ENCODE results near the gene CYGB. TPM values are rescaled to one million over a fixed set of nuclear protein-coding genes. Genes with fewer than 3 reads are reported as not detected.

The CYGB gene
- polyA plus RNA-seq, 1 donor (not counting 4 experiments of a cell fraction or from before 2014, with no cell fraction given): 10.3 TPM

DNA sequence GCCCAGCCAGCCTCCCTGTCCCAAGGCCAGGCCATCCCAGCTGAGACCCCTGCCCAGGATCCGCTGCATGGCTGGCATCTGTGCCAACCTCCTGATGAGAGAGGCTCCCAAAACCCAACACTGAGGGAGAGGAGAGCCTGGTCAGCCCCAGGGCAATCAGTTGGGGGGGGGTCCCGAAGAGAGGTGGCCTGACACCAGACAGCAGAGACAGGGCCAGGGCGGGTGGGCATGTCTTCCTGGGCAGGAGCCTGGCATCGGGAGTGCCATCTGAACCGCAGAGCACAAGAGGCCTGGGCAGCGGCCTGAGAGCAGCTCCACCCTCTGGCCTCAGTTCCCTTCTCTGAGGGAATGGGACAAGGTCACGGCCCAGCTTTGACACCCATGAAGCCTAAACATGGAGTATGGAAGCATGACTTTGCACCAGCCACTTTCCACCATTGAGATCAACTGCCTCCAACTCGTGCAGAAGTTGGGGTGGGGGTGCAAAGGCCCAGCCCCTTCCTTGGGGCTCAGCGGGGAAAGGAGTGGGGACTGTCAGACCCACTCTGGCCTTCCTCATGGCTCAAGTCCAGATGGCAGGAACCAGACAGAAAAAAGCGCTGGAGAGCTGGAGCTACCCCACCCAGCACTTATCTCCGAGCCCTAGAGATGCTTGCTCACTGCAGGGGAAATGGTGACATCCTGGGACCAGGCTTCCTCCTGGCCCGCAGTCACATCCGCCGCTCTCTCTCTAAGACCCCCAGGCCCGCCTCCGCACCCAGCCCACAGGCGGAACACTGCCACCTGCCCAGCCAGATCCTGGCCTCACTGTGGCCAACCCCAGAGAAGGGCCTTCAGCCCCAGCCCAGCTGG is 46.0 kb downstream of the CYGB start:
- TF ChIP-seq, protein P1, sequence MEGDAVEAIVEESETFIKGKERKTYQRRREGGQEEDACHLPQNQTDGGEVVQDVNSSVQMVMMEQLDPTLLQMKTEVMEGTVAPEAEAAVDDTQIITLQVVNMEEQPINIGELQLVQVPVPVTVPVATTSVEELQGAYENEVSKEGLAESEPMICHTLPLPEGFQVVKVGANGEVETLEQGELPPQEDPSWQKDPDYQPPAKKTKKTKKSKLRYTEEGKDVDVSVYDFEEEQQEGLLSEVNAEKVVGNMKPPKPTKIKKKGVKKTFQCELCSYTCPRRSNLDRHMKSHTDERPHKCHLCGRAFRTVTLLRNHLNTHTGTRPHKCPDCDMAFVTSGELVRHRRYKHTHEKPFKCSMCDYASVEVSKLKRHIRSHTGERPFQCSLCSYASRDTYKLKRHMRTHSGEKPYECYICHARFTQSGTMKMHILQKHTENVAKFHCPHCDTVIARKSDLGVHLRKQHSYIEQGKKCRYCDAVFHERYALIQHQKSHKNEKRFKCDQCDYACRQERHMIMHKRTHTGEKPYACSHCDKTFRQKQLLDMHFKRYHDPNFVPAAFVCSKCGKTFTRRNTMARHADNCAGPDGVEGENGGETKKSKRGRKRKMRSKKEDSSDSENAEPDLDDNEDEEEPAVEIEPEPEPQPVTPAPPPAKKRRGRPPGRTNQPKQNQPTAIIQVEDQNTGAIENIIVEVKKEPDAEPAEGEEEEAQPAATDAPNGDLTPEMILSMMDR (optimal IDR thresholded peaks at IDR 0.05 in 1 of 3, IDR thresholded peaks at IDR 0.05 in 1 of 3, conservative IDR thresholded peaks at IDR 0.05 in 1 of 3; ENCODE audit: extremely low read depth in 1 of 3, insufficient read depth in 2 of 3, low read length in 3 of 3): no peak
- TF ChIP-seq EZH2 (IDR thresholded peaks at IDR 0.05; ENCODE audit: low read length): no peak
- FAIRE-seq (no peak), DNase-seq (ENCODE audit: low read depth, low spot score) (no peak)
- Histone ChIP-seq H3K9ac (ENCODE audit: control insufficient read depth, extremely low read depth, insufficient read depth, low read length) (no peak overlapping the region), H3K79me2 (ENCODE audit: control insufficient read depth, insufficient read depth, low read length) (peaks cover 21% of the 10 kb centered on the region), H3K4me3 (ENCODE audit: control insufficient read depth in 2 of 3, extremely low read depth in 1 of 3, insufficient read depth in 2 of 3, low read depth in 1 of 3, low read length in 3 of 3) (no peak overlapping the region), H3K4me2 (ENCODE audit: control insufficient read depth, extremely low read depth, insufficient read depth, low read depth, low read length) (no peak overlapping the region), H3K4me1 (ENCODE audit: control insufficient read depth, extremely low read depth, insufficient read depth, low read length) (peaks cover 26% of the 10 kb centered on the region), H3K36me3 (ENCODE audit: control insufficient read depth in 2 of 2, extremely low read depth in 1 of 2, insufficient read depth in 2 of 2, low read length in 2 of 2) (peaks cover 6 to 9% of the 10 kb centered on the region in 2 experiments), H3K9me3 (ENCODE audit: control insufficient read depth, low read depth, low read length) (no peaks in the 10 kb centered on the region), H3K9me1 (ENCODE audit: control insufficient read depth, extremely low read depth, insufficient read depth, low read length) (no peaks in the 10 kb centered on the region), H3K27ac (ENCODE audit: control insufficient read depth, insufficient read depth, low read length) (no peak overlapping the region), H3K27me3 (ENCODE audit: control insufficient read depth, extremely low read depth, insufficient read depth, low read length) (no peaks in the 10 kb centered on the region), H4K20me1 (ENCODE audit: control insufficient read depth, extremely low read depth, insufficient read depth, low read length) (peaks cover 11% of the 10 kb centered on the region), H2AFZ (ENCODE audit: control insufficient read depth, low read length) (no peak overlapping the region)
- dilution Hi-C loops (cut with MboI; ENCODE audit: extremely low pct_ligation_motif_present, low sequenced_read_pairs): no loop called here

DNA sequence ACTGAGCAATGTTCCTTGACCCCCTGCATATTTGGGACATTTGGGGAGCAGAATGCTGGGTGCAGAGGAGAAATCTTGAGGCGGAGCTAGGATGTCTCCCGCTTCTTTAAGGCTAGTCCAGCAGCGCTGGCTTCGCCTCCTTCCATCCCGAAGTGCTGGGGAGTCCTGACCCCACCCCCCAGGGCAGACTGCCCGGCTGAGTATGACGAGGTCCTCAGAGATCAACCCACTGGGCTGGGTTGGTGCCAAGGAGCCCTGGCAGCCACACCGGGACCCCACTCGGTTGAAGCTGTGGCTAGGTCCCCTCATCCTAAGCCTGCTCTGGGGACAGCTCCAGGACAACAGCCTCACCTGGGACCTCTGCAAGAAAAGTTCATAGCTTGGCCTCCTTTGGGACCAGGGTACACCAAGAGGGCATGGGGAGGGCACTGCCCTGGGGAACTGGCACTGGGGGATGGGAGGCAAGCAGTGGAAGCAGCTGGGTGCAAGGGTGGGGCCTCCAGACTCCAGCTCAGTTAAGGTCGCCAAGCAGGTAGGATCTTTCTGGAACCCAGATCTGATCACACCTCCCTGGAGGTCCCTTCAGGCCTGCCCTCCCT is 47.3 kb downstream of the CYGB start:
- FAIRE-seq: no peak
- TF ChIP-seq, protein P1 (optimal IDR thresholded peaks at IDR 0.05 in 1 of 3, IDR thresholded peaks at IDR 0.05 in 1 of 3, conservative IDR thresholded peaks at IDR 0.05 in 1 of 3; ENCODE audit: extremely low read depth in 1 of 3, insufficient read depth in 2 of 3, low read length in 3 of 3): no peak
- no peak for TF ChIP-seq EZH2 (IDR thresholded peaks at IDR 0.05; ENCODE audit: low read length)
- H3K4me1 ChIP-seq (ENCODE audit: control insufficient read depth, extremely low read depth, insufficient read depth, low read length): peaks cover 26% of the 10 kb centered on the region
- H4K20me1 ChIP-seq (ENCODE audit: control insufficient read depth, extremely low read depth, insufficient read depth, low read length): peaks cover 5% of the 10 kb centered on the region
- H3K27me3 ChIP-seq (ENCODE audit: control insufficient read depth, extremely low read depth, insufficient read depth, low read length): no peaks in the 10 kb centered on the region
- no peak for DNase-seq (ENCODE audit: low read depth, low spot score)
- no peak overlapping the region for H3K27ac ChIP-seq (ENCODE audit: control insufficient read depth, insufficient read depth, low read length)
- H3K9ac ChIP-seq (ENCODE audit: control insufficient read depth, extremely low read depth, insufficient read depth, low read length): no peak overlapping the region
- dilution Hi-C loops (cut with MboI; ENCODE audit: extremely low pct_ligation_motif_present, low sequenced_read_pairs): no loop called here
- no peaks in the 10 kb centered on the region for H3K9me3 ChIP-seq (ENCODE audit: control insufficient read depth, low read depth, low read length)
- H3K79me2 ChIP-seq (ENCODE audit: control insufficient read depth, insufficient read depth, low read length): peaks cover 10% of the 10 kb centered on the region
- no peak overlapping the region for H3K4me2 ChIP-seq (ENCODE audit: control insufficient read depth, extremely low read depth, insufficient read depth, low read depth, low read length)
- H3K9me1 ChIP-seq (ENCODE audit: control insufficient read depth, extremely low read depth, insufficient read depth, low read length): no peaks in the 10 kb centered on the region
- peaks cover 4% of the 10 kb centered on the region in 2 experiments for H3K36me3 ChIP-seq (ENCODE audit: control insufficient read depth in 2 of 2, extremely low read depth in 1 of 2, insufficient read depth in 2 of 2, low read length in 2 of 2)
- no peak overlapping the region for H3K4me3 ChIP-seq (ENCODE audit: control insufficient read depth in 2 of 3, extremely low read depth in 1 of 3, insufficient read depth in 2 of 3, low read depth in 1 of 3, low read length in 3 of 3)
- no peak overlapping the region for H2AFZ ChIP-seq (ENCODE audit: control insufficient read depth, low read length)
